GM11168 (cell line): ENCODE measurements around the gene NOP16.

Source experiments
- in situ Hi-C: fragments of 300-500 bp; cut with MboI; formaldehyde crosslinking; loops from one replicate; pipeline ENCODE4 v1.12.0; 2022; ENCODE audit warnings: low sequenced_read_pairs; ENCODE audit not compliant: unreplicated experiment

NOP16 gene

DNA sequence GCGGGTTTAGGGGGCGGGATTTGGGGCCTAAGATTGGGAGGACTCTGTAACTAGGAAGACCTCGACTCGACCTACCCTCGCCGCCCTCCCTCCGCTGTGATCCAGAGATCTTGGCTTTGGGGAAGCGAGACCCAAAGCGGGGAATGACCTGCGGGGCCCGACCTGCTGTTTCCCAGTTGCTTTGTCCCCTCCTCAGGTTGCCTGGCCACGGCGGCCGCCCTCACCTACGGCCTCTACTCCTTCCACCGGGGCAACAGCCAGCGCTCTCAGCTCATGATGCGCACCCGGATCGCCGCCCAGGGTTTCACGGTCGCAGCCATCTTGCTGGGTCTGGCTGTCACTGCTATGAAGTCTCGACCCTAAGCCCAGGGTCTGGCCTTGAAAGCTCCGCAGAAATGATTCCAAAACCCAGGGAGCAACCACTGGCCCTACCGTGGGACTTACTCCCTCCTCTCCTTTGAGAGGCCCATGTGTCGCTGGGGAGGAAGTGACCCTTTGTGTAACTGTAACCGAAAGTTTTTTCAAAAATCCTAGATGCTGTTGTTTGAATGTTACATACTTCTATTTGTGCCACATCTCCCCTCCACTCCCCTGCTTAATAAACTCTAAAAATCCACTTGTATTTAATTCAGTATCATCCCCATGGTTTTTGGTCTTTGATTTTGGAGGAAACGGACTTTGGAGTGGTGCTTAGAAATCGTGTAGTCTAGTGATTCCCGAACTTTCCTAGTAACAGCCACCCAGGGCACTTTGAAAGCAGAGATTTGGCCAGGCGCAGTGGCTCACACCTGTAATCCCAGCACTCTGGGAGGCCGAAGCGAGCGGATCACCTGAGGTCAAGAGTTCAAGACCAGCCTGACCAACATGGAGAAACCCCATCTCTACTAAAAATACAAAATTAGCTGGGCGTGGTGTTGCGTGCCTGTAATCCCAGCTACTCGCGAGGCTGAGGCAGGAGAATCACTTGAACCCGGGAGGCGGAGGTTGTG lies 1.0 kb upstream of the NOP16 start:
- in situ Hi-C loops = no loop called here

GRCh38 chr5:176388003-176388443 lies 375 bp downstream of the NOP16 start:
- in situ Hi-C loops = no loop called here

DNA sequence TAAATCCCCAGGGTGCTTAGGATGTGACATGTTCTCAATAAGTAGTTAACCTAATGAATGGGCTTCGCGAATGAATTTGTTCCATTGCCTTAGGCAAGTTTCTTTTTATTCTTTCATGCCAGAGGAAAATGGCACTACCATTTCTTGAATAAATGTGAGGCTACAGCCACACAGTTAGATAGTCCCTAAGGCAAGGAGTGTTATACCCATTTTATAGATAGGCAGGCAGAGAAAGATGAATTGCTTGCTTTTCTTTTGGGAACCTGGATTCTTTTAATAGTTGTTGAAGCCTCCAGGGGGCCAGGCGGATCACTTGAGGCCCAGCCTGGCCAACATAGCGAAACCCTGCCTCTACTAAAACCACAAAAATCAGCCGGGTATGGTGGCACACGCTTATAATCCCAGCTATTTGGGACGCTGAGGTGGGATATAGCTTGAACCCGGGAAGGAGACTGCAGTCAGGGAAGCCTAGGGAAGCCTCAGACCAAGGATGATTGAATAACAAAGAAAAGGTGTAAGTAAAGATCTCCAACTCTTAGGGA lies 943 bp downstream of the NOP16 start:
- in situ Hi-C loops = no loop called here

DNA sequence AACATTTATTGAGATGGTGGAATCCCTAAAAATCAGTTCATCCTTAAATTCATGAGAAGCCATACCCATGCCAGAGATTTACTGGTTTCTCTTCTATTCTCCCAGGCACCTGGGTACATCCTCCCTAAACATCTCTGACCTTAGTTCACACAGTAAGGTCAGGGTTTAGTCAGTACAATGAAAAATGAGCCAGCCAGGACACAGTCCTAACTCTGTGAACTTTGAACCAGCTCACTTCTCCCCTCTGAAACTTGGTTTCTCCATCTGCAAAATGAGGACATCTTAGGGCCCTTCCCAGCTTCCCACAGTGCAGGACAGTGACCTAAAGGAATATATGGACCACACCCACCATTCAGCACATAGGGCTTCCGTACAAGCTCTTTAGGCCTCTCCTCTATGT lies 1.9 kb downstream of the NOP16 start:
- in situ Hi-C loops = no loop called here

DNA sequence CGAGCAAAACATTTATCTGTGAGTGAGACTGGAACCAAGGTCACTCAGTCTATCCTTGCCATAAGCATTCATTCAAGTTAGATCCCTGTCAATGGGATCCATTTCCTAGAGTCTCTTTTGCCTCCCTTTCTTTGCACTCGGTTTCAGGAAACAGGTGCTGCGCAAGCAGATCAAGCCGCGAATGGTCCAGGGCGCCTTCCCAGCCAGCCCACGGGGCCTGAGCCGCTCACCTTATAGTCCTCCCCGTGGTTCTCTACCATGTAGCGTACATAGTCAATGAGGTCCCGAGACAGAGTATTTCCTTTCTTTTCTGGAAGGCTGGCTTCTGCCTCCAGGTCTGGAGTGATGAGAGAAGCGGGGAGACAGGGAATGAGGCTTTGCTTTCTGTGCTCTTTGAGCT lies 3.4 kb downstream of the NOP16 start:
- in situ Hi-C loops = no loop called here

GRCh38 chr5:176384366-176384930 lies 4.0 kb downstream of the NOP16 start:
- in situ Hi-C loops = no loop called here

DNA sequence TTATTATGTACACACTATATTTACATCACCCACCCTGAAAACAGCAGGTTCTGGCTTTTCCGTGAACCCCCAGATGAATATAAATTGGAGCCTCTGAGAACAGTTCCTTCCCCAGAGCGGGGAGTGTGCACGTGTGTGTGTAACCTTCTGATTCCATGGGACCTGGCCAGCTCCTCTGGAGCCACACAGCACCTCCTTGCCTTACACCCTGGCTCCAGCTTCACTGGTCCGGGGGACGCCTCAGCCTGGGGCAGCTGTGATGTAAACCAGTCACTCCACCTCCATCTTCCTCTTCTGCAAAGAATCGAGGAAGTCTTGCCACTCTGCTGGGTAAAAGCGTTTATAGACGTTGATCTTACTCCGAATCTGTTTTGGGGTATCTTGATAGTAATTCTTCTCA lies 4.4 kb downstream of the NOP16 start:
- in situ Hi-C loops = no loop called here

GRCh38 chr5:176383248-176383905 lies 5.0 kb downstream of the NOP16 start:
- in situ Hi-C loops = no loop called here

- in situ Hi-C loops = no loop called here
These were observed 5.7 kb downstream of the NOP16 start for GRCh38 chr5:176382721-176383120.

GRCh38 chr5:176381979-176382378 lies 6.4 kb downstream of the NOP16 start:
- in situ Hi-C loops = no loop called here

- in situ Hi-C loops = no loop called here
These were observed 7.0 kb downstream of the NOP16 start for GRCh38 chr5:176381423-176381822.

GRCh38 chr5:176379881-176380280 lies 8.5 kb downstream of the NOP16 start:
- in situ Hi-C loops = no loop called here

GRCh38 chr5:176373100-176373818 lies 15.1 kb downstream of the NOP16 start:
- in situ Hi-C loops = no loop called here

GRCh38 chr5:176371621-176372539 lies 16.5 kb downstream of the NOP16 start:
- in situ Hi-C loops = no loop called here

GRCh38 chr5:176369934-176370711 lies 18.3 kb downstream of the NOP16 start:
- in situ Hi-C loops = no loop called here

DNA sequence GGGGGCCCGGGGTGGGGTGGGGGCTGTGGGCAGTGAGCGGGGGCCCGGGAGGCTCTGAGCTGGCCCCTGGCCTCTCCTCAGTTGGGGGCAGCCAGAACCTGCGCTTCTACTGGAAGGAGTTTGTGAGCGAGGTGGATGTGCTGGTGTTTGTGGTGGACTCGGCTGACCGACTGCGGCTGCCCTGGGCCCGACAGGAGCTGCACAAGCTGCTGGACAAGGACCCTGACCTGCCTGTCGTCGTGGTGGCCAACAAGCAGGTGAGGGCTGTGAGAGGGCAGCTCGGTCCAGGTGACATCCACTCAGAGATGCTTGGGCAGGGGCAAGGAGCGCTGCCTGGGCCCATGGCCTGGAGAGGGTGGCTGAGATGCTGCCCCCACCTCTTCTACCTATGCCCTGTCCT lies 19.7 kb downstream of the NOP16 start:
- in situ Hi-C loops = no loop called here

DNA sequence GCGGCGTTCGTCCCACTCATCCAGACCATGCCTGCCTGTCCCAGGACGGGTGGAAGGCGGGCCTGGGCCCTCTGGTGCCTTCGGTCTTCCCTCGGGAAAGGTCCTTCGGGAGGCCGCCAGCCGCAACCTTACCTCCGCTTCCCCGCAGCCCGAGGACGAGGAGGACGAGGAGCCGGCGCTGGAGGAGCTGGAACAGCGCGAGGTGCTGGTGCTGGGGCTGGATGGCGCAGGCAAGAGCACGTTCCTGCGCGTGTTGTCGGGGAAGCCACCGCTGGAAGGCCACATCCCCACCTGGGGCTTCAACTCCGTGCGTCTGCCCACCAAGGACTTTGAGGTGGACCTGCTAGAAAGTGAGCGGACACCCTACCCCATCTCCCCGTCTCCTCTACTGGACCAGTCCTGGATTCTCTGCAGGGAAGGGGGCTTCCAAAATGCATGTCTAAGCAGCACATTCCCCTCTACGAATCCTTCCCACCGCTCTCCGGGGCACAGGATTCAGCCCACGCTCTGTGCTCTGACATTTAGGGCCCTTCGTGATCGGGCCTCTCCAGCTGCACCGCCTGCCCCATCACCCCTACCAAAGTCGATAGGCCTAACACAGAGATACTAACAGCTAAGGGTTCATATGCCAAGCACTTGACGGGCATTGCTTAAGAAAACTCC lies 22.0 kb downstream of the NOP16 start:
- in situ Hi-C loops = no loop called here
